ENCODE data around the gene BBS9. TPM values are rescaled to one million over a fixed set of nuclear protein-coding genes. Genes with fewer than 3 reads are reported as not detected.
A peak's percentile ranks its signal among the peaks of the same experiment; 100 is the strongest.

The BBS9 gene
- total and polyA plus RNA-seq, 2 experiments from 2014 or later = 27.2 to 66.1 TPM

DNA sequence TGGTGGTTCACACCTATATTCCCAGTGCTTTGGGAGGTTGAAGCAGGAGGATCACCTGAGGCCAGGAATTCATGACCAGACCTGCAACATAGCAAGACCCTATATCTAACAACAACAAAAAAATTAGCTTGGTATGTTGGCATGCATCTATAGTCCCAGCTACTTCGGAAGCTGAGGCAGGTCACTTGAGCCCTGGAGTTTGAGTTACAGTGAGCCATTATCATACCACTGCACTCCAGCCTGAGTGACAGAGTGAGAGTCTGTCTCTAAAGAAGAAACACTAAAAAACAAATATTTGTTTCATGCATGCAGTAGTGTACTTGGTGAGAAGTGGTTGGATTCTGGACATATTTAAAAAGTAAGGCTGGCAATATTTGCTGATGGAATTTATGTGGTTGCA, 198.1 kb downstream of the BBS9 start (continued):
- TF ChIP-seq REST (IDR thresholded peaks at IDR 0.05; ENCODE audit: unreplicated experiment) = no peak
- no peak for TF ChIP-seq STAT1 (IDR thresholded peaks at IDR 0.05; ENCODE audit: unreplicated experiment)
- TF ChIP-seq CTCF (conservative IDR thresholded peaks at IDR 0.05; ENCODE audit: low read depth in 2 of 2) = no peak
- no peak for TF ChIP-seq NANOG (IDR thresholded peaks at IDR 0.05; ENCODE audit: borderline replicate concordance)
- no peak for TF ChIP-seq EZH2phosphoT487 (IDR thresholded peaks at IDR 0.05; ENCODE audit: unreplicated experiment)
- no peak for TF ChIP-seq CREB1 (CRISPR knock-in tag; IDR thresholded peaks at IDR 0.05; ENCODE audit: low read depth)
- no peak for TF ChIP-seq ZNF331 (CRISPR knock-in tag; IDR thresholded peaks at IDR 0.05; ENCODE audit: low read depth)

DNA sequence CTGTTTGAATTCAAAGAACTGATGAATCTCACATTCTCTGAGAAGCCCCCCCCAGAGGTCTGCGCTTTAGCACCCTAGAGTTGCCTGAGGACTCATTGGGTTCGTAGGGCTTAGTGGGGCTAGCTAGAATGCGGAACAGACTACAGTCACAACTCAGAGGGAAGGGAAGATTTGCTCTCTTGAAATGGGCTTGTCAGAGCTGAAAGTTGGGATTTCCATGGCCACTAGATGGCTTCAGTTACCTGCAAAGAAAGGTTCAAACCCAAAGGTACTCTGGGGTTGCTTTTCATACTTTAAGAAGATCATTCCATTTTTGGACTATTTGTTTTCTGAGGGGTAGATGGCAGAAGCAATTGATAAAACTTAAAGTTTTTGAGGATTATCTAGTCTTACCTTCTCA, 205.0 kb downstream of the BBS9 start:
- H3K27me3 Mint-ChIP-seq (ENCODE audit: insufficient read depth, low read depth, poor library complexity) = peaks cover 3% of the 10 kb centered on the region
- Histone ChIP-seq H3F3A (replicated peaks; ENCODE audit: low read depth) (no peaks in the 10 kb centered on the region), H3K36me3 (ENCODE audit: insufficient read depth) (no peaks in the 10 kb centered on the region), H2AFZ (no peak overlapping the region), H3K9me2 (ENCODE audit: insufficient read depth) (no peaks in the 10 kb centered on the region), H3K27ac (ENCODE audit: low read depth) (no peak overlapping the region), H3K4me2 (no peak overlapping the region), H3K4me1 (ENCODE audit: insufficient read depth) (no peaks in the 10 kb centered on the region), H4K20me1 (replicated peaks; ENCODE audit: insufficient read depth) (no peaks in the 10 kb centered on the region), H3K79me2 (replicated peaks; ENCODE audit: insufficient read depth) (no peaks in the 10 kb centered on the region), H3K27me3 (ENCODE audit: insufficient read depth) (no peaks in the 10 kb centered on the region), H3K4me3 (no peak overlapping the region)
- no peaks in the 10 kb centered on the region for H3K9me3 Mint-ChIP-seq
- no peak overlapping the region for H3K4me3 Mint-ChIP-seq
- TF ChIP-seq STAT1 (IDR thresholded peaks at IDR 0.05; ENCODE audit: unreplicated experiment) = no peak
- peak; percentile 70 to 87 for TF ChIP-seq CTCF (conservative IDR thresholded peaks at IDR 0.05; ENCODE audit: low read depth in 2 of 2)
- DNase-seq (ENCODE audit: low spot score) (peak; percentile 84), ATAC-seq (peak; percentile 98)
- H3K27ac Mint-ChIP-seq = no peak overlapping the region
- no peaks in the 10 kb centered on the region for H3K36me3 Mint-ChIP-seq (ENCODE audit: low read depth)
- H3K4me1 Mint-ChIP-seq = no peaks in the 10 kb centered on the region

Measured in GM23338 (cell line).